Adrenal gland (tissue), 5 donors: ENCODE results near the gene USB1.

Experiments
- CTCF ChIP-seq, 6 experiments: fragments of 450-650 bp in 4 of 6; fragments of 200-600 bp in 2 of 6; sonication (generic) in 1 of 6; IDR thresholded peaks; 1 replicate in 5 of 6; 2 replicates in 1 of 6; pipeline versions ENCODE4 v1.5.1 to v1.8.0; 2016 to 2021; ENCODE audit warnings: antibody characterized with exemption in 6 of 6, mild to moderate bottlenecking in 2 of 6, moderate library complexity in 1 of 6
- POLR2A ChIP-seq, 2 donors: fragments of 450-650 bp; IDR thresholded peaks; one replicate each; pipeline ENCODE4 v1.6.1; 2017; ENCODE audit warnings: antibody characterized with exemption in 2 of 2, mild to moderate bottlenecking in 2 of 2, moderate library complexity in 1 of 2
- donor health status: DM: no; HTN: no; CAD: no.

DNA sequence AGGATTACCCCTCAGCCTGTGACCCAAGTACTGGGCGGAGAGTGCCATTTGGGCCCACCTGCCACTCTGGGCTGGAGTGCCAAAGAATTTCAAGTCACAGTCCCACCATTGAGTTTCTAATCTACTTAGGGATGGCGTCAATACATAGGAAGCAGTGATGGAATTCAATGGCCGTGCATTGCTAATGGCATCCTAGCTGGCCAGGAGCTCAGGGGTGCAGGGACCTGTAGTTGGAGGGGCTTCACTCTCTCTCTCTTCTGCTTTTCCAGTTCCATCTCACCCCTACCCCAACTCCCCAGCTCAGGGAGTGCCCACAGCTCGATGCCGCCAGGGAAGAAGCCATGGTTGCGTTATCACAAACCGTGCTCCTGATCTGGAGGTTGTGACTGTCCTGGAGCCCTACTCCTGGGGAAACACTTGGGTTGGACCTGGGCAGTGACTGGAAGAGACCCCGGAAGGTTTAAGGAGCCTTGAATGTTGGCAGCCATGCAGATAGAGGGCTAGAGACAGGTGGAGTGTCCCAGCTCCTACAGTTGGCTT is 26.8 kb downstream of the USB1 start:
- no peak for TF ChIP-seq CTCF (IDR thresholded peaks at IDR 0.05)
- TF ChIP-seq POLR2A (IDR thresholded peaks at IDR 0.05) = no peak
